Measurements from ENCODE around the gene TMPRSS7. TPM values are rescaled to one million over a fixed set of nuclear protein-coding genes. Genes with fewer than 3 reads are reported as not detected.
"Not testable (repeated sequence)": the region's sequence is repeated elsewhere in the genome, so short reads cannot be mapped to it uniquely, and the experiment has no call there.

TMPRSS7 gene
- polyA plus RNA-seq, 1 experiment: not detected

DNA sequence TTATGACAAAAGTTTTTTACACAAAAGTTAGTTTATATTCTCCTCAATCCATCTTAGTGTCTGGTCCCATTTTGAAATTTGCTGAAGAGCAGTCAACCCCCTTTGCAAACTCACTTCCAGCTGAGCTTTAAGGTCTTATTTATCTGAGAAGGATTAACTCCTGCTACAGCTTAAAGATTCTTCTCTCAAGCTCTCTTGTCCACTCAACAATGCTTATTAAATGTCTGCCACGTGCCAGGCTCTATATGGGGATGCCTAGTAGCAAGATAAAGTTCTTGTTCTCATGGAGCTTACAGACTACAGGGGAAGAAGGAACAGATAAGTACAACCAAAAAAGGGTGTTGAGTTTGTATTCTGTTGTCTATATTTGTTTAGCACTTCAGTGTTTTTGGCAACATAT is 18.7 kb downstream of the TMPRSS7 start:
- POLR2A ChIA-PET: interaction anchor here (0.7 to 0.8 kb wide), 2 partner anchors 14 kb away, joined by 3 to 4 read pairs; no protein-coding TSS in a partner anchor
- no peaks in the 10 kb centered on the region for H3K36me3 ChIP-seq (ENCODE audit: control insufficient read depth, insufficient read depth, low read length)
- no peak overlapping the region for H3K4me3 ChIP-seq (ENCODE audit: low read depth, low read length)
- no peaks in the 10 kb centered on the region for H3K27me3 ChIP-seq (ENCODE audit: control insufficient read depth, insufficient read depth, low read length)
- CTCF ChIA-PET: interaction anchor here (0.6 to 2.7 kb wide), 2 partner anchors 9 to 54 kb away, joined by 3 to 24 read pairs; no protein-coding TSS in a partner anchor
- no peak for DNase-seq (ENCODE audit: low read depth)
- TF ChIP-seq, protein P1, sequence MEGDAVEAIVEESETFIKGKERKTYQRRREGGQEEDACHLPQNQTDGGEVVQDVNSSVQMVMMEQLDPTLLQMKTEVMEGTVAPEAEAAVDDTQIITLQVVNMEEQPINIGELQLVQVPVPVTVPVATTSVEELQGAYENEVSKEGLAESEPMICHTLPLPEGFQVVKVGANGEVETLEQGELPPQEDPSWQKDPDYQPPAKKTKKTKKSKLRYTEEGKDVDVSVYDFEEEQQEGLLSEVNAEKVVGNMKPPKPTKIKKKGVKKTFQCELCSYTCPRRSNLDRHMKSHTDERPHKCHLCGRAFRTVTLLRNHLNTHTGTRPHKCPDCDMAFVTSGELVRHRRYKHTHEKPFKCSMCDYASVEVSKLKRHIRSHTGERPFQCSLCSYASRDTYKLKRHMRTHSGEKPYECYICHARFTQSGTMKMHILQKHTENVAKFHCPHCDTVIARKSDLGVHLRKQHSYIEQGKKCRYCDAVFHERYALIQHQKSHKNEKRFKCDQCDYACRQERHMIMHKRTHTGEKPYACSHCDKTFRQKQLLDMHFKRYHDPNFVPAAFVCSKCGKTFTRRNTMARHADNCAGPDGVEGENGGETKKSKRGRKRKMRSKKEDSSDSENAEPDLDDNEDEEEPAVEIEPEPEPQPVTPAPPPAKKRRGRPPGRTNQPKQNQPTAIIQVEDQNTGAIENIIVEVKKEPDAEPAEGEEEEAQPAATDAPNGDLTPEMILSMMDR (IDR thresholded peaks at IDR 0.05; ENCODE audit: insufficient read depth, low read depth, low read length): no peak

DNA sequence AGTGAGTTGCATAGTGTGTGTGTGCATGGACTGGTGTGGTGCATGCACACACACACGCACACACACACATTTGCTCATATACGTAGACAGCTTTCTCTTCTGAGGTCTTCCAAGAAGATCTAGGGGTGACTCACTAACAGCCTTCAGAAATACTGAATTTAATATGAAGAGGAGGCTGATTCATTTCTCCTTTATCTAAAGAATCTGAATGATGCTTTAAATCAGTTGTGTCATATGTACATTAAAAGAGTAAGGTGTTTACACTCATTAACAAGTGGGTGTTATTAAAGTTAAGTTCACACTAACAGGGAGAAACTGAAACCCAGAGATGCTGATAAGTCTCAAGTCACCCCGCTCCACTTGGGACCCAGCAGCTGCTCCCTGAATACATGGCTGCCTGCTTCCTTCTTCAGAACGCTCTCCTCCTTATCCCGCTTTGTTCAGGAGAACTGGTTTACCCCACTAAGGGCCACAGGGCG is 22.0 kb downstream of the TMPRSS7 start:
- ChIA-PET POLR2A (no interaction called here), CTCF (no interaction called here)
- no peak overlapping the region for H3K4me3 ChIP-seq (ENCODE audit: low read depth, low read length)
- no peaks in the 10 kb centered on the region for H3K27me3 ChIP-seq (ENCODE audit: control insufficient read depth, insufficient read depth, low read length)
- H3K36me3 ChIP-seq (ENCODE audit: control insufficient read depth, insufficient read depth, low read length): no peaks in the 10 kb centered on the region
- TF ChIP-seq, protein P1 (IDR thresholded peaks at IDR 0.05; ENCODE audit: insufficient read depth, low read depth, low read length): no peak
- no peak for DNase-seq (ENCODE audit: low read depth)

DNA sequence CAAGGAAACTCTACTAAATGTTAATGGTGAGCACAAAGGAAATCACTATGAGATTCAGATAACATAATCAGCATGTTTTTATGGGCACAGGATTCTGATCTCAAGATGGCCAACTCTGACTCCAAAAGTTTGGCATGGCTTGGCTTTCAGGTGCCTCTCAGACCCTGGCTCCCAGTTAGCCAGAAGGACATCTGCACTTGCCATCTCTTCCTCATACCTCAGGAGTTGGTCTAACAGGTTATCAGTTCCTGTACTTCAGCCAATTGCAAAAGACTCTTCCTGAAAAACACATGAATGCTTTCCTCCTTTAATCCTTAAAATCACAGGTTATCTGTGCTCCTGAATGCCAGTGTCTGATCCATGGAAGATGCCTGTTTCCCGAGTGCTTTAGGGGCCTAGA is 25.0 kb downstream of the TMPRSS7 start:
- CTCF ChIA-PET: no interaction called here
- Histone ChIP-seq H3K4me3 (ENCODE audit: low read depth, low read length) (no peak overlapping the region), H3K27me3 (ENCODE audit: control insufficient read depth, insufficient read depth, low read length) (no peaks in the 10 kb centered on the region), H3K36me3 (ENCODE audit: control insufficient read depth, insufficient read depth, low read length) (no peaks in the 10 kb centered on the region)
- no peak for DNase-seq (ENCODE audit: low read depth)
- POLR2A ChIA-PET: no interaction called here
- TF ChIP-seq, protein P1 (IDR thresholded peaks at IDR 0.05; ENCODE audit: insufficient read depth, low read depth, low read length): no peak

DNA sequence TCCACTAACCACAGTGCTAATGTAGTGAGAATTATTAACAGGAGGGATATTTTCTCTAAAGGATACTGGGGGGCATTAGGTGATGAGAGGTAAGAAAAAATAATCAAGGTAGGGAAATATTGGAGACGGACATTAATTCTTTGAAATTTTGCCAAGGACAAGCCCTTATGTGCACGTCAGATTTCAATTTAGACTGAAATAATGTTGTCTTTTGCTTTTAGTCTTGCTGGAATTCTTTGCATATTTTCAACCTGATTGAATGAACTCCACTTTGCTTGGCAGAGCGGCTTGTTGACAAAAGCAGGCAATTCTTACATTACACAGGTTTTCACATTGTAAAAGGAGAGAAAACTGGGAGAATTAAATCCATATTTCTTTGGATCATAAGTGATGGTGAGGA is 26.6 kb downstream of the TMPRSS7 start:
- Histone ChIP-seq H3K27me3 (ENCODE audit: control insufficient read depth, insufficient read depth, low read length) (no peaks in the 10 kb centered on the region), H3K4me3 (ENCODE audit: low read depth, low read length) (no peak overlapping the region), H3K36me3 (ENCODE audit: control insufficient read depth, insufficient read depth, low read length) (no peaks in the 10 kb centered on the region)
- TF ChIP-seq, protein P1 (IDR thresholded peaks at IDR 0.05; ENCODE audit: insufficient read depth, low read depth, low read length): no peak
- CTCF ChIA-PET: interaction anchor here (0.9 kb wide), 1 partner anchor 345 kb away, joined by 3 read pairs; no protein-coding TSS in a partner anchor
- POLR2A ChIA-PET: no interaction called here
- DNase-seq (ENCODE audit: low read depth): no peak

DNA sequence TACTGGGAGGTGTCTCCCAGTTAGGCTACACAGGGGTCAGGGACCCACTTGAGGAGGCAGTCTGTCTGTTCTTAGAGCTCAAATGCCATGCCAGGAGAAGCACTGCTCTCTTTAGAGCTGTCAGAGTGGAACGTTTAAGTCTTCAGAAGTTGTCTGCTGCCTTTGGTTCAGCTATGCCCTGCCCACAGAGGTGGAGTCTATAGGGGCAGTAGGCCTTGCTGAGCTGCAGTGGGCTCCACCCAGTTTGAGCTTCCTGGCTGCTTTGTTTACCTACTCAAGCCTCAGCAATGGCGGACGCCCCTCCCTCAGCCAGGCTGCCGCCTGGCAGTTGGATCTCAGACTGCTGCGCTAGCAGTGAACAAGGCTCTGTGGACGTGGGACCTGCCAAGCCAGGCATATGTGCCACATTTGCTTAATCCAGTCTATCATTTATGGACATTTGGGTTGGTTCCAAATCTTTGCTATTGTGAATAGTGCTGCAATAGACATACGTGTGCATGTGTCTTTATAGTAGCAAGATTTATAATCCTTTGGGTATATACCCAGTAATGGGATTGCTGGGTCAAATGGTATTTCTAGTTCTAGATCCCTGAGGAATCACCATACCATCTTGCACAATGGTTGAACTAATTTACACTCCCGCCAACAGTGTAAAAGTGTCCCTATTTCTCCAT is 38.0 kb downstream of the TMPRSS7 start:
- H3K27me3 ChIP-seq (ENCODE audit: control insufficient read depth, insufficient read depth, low read length); POLR2A ChIA-PET; H3K4me3 ChIP-seq (ENCODE audit: low read depth, low read length); DNase-seq (ENCODE audit: low read depth); H3K36me3 ChIP-seq (ENCODE audit: control insufficient read depth, insufficient read depth, low read length): not testable (repeated sequence)
- CTCF ChIA-PET: interaction anchor here (1.2 kb wide), 1 partner anchor 83 kb away, joined by 3 read pairs; no protein-coding TSS in a partner anchor

- H3K4me3 ChIP-seq (ENCODE audit: low read depth, low read length): no peak overlapping the region
- TF ChIP-seq, protein P1 (IDR thresholded peaks at IDR 0.05; ENCODE audit: insufficient read depth, low read depth, low read length): no peak
- POLR2A ChIA-PET: no interaction called here
These were observed 39.5 kb downstream of the TMPRSS7 start for GRCh38 chr3:112074006-112074405.

More at GRCh38 chr3:112074006-112074405, 39.5 kb downstream of the TMPRSS7 start:
- DNase-seq (ENCODE audit: low read depth): peak; percentile 38
- no peaks in the 10 kb centered on the region for H3K36me3 ChIP-seq (ENCODE audit: control insufficient read depth, insufficient read depth, low read length)
- no peaks in the 10 kb centered on the region for H3K27me3 ChIP-seq (ENCODE audit: control insufficient read depth, insufficient read depth, low read length)
- CTCF ChIA-PET: no interaction called here
